GM23248 (cell line): Measurements from ENCODE around the gene CEP131.

Experiments used
- EZH2 ChIP-seq: fragments of 200-600 bp; sonication (generic); IDR thresholded peaks from 2 replicates; pipeline ENCODE4 v1.6.1; 2018; ENCODE audit warnings: antibody characterized with exemption, mild to moderate bottlenecking; ENCODE audit not compliant: insufficient read depth, poor library complexity, severe bottlenecking
- EZH2phosphoT487 ChIP-seq: fragments of 200-600 bp; sonication (generic); IDR thresholded peaks from 2 replicates; pipeline ENCODE4 v1.6.1; 2018; ENCODE audit warnings: antibody characterized with exemption, moderate library complexity, mild to moderate bottlenecking, low read depth; ENCODE audit not compliant: insufficient read depth

GRCh38 chr17:81254955-81255717 is 32.4 kb upstream of the CEP131 start:
- TF ChIP-seq EZH2: no peak
- TF ChIP-seq EZH2phosphoT487: no peak
